HG03354 (cell line): ENCODE results near the gene GEMIN5.
"Not testable (repeated sequence)": the region's sequence is repeated elsewhere in the genome, so short reads cannot be mapped to it uniquely, and the experiment has no call there.

Experiments used
- ATAC-seq: cut with Tn5 transposase; IDR thresholded peaks from one replicate; pipeline ENCODE4 v1.9.1; 2021; ENCODE audit warnings: mild to moderate bottlenecking; ENCODE audit not compliant: unreplicated experiment, poor library complexity, severe bottlenecking

Gene GEMIN5

DNA sequence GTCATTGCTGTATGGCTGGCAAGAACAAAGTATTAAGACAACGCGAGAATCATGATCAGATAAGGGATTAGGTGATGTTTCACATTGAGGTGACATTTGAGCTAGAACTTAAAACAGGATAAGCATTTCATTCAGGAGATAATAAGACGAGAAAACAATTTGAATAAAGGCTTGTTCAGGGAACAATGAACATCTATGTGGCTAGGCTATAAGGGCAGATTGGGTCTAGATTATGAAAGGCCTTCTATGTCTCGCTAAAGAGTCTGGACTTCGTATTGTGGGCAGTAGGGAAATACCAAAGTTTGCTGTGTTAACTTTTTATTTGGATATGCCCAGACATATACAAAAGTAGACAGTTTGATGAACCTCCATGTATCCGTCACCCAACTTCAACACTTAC is 9.8 kb upstream of the GEMIN5 start:
- ATAC-seq = no peak

DNA sequence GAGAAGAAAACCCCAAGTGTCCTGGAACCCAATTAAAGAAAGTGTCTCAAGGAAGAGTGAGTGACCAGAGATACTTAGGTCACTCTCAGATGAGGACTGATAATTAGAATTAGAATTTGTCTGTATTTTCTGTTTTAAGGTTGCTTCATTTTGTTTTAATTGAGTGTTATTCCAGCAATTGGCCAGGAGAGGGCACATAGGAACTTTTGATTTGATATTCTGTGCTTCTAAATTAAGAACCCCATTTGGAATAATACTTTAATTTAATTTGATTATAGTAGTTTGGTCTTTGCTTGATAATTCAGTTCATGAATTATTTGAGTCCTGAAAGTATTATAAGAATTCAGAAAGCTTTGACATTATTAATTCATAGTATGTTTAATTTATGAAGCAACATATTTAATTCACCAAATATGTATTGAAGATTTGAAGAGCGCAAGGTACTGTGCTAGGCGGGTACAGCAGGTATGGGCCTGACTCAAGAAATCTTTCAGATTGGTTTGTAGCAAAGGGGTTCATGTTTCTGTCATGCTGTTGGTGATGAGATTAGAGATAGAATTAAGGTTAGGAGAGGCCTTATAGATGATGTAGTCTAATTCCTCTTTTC is 7.8 kb upstream of the GEMIN5 start:
- ATAC-seq = no peak

DNA sequence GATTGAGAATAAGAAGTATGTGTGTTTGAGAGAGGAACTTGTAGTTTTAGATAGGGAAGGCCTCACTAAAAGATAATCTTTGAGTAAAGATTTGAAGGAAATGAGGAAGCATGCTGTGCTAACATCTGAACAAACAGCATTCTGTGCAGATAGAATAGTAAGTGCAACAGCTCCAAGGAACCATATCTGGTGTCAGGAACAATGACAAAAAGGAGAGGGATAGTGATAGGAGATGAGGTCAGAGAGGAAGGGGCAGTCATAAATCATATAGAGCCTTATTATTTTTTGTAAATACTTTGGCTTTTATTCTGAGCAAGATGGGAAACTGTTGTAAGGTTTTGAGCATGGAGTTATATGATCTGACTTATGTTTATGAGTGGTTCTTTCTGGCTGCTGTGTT is 6.7 kb upstream of the GEMIN5 start:
- ATAC-seq = no peak

GRCh38 chr5:154943527-154943926 is 5.5 kb upstream of the GEMIN5 start:
- no peak for ATAC-seq

GRCh38 chr5:154940772-154941620 is 3.0 kb upstream of the GEMIN5 start, which contains the start of gene MRPL22:
MRPL22 (plus strand) TSS chr5:154941073; CDS start chr5:154941111, 38 bp downstream.
- peak; percentile 57 for ATAC-seq

DNA sequence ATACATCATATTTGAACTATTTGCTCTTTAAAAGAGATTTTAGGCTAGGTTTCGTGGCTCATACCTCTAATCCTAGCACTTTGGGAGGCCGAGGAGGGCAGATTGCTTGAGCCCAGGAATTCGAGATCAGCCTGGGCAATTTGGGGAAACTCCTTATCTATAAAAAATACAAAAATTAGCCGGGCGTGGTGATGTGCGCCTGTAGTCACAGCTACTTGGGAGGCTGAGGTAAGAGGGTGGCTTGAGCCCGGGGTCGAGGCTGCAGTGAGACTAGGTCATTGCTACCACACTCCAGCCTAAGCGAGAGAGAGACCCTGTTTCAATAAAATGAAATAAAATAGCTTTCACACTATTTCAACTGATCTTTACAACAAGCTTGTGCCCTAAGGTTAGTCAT is 2.4 kb upstream of the GEMIN5 start:
- no peak for ATAC-seq

- not testable (repeated sequence) for ATAC-seq
These were observed 1.4 kb upstream of the GEMIN5 start for GRCh38 chr5:154939387-154939786.

GRCh38 chr5:154937186-154937717 is 759 bp downstream of the GEMIN5 start:
- ATAC-seq = no peak

- ATAC-seq = no peak
These were observed 3.1 kb downstream of the GEMIN5 start for GRCh38 chr5:154934881-154935280.

DNA sequence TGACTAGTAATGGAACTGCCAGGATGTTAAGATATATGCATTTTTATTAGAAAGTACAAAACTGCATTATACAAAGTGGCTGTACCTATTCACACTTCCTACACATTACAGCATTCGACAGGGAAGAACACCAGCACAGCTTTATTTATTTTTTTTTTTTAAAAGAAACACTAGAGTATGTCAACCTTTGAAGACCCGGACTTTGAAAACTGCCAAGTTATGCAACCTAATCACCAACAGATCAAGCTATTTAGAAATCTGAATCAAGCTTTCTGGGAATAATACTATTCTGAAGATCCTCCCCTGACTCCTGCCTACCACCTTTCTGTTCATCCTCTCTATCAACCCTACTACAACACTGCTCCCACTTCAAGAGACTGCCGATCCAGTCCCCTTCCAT is 4.5 kb downstream of the GEMIN5 start:
- no peak for ATAC-seq

- no peak for ATAC-seq
These were observed 14.3 kb downstream of the GEMIN5 start for GRCh38 chr5:154923441-154924430.

- no peak for ATAC-seq
These were observed 20.3 kb downstream of the GEMIN5 start for GRCh38 chr5:154917757-154918156.

DNA sequence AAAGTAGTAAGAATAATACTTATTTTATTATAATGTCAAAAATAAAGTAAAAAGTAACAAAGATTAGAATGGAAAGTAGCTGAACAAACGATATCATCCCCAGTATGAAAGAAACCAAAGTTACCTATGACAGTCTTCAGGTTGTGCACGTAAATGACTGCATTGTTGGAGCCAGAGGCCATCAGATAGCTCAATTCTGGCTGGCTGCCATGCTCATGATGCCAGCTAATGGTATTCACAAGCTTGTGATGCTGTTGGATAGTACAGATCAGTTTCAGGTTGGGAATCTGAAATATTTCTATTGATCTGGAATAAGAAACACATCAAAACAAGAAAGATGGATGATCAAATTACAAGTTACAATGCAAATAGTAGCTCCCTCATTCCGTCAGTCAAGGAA is 21.1 kb downstream of the GEMIN5 start:
- no peak for ATAC-seq

- not testable (repeated sequence) for ATAC-seq
These were observed 32.4 kb downstream of the GEMIN5 start for GRCh38 chr5:154905601-154906000.

DNA sequence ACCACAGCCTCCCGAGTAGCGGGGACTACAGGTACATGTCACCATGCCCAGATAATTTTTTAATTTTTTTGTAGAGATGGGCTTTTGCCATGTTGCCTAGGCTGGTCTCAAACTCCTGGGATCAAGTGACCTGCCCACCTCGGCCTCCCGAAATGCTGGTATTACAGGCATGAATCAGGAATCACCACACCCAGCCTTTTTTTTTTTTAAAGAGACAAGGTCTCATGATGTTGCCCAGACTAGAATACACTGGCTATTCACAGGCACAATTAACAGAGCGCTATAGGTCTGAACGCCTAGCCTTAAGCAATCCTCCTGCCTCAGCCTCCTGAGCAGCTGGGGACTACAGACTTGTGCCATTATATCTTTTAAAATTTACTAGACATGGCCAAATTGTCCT is 36.1 kb downstream of the GEMIN5 start:
- no peak for ATAC-seq

- no peak for ATAC-seq
These were observed 36.7 kb downstream of the GEMIN5 start for GRCh38 chr5:154901276-154901675.

GRCh38 chr5:154900066-154900465 is 37.9 kb downstream of the GEMIN5 start:
- ATAC-seq = no peak

- no peak for ATAC-seq
These were observed 38.7 kb downstream of the GEMIN5 start for GRCh38 chr5:154899151-154899816.

- no peak for ATAC-seq
These were observed 39.8 kb downstream of the GEMIN5 start for GRCh38 chr5:154898210-154898609.
